Upper lobe of right lung (tissue), 1 donor: ENCODE data around the gene SEMA3B. TPM values are rescaled to one million over a fixed set of nuclear protein-coding genes. Genes with fewer than 3 reads are reported as not detected.
"Not testable (repeated sequence)": the region's sequence is repeated elsewhere in the genome, so short reads cannot be mapped to it uniquely, and the experiment has no call there.

Experiments used
- ATAC-seq: fragments of 200-7000 bp; cut with Tn5 transposase; one replicate; pipeline ENCODE4 v1.9.1; 2020; ENCODE audit warnings: mild to moderate bottlenecking, moderate library complexity
- DNase-seq: peaks from one replicate; pipeline ENCODE4 v3.0.0-alpha.2; 2020
- H3K27ac ChIP-seq: fragments of 200-600 bp; one replicate; pipeline ENCODE4 v1.8.0; 2022
- H3K27me3 ChIP-seq: fragments of 200-600 bp; one replicate; pipeline ENCODE4 v1.8.0; 2022; ENCODE audit warnings: mild to moderate bottlenecking
- H3K36me3 ChIP-seq: fragments of 200-600 bp; one replicate; pipeline ENCODE4 v1.8.0; 2022
- H3K4me1 ChIP-seq: fragments of 200-600 bp; one replicate; pipeline ENCODE4 v1.8.0; 2022
- H3K4me3 ChIP-seq: fragments of 200-600 bp; one replicate; pipeline ENCODE4 v1.8.0; 2022; ENCODE audit warnings: mild to moderate bottlenecking
- H3K9me3 ChIP-seq: fragments of 200-600 bp; one replicate; pipeline ENCODE4 v1.8.0; 2022
- CTCF ChIP-seq: fragments of 200-600 bp; IDR thresholded peaks from one replicate; pipeline ENCODE4 v1.8.0; 2022; ENCODE audit warnings: antibody characterized with exemption
- intact Hi-C: fragments of 100-400 bp; cut with DNase I; formaldehyde crosslinking; loops from one replicate; pipeline ENCODE4 v1.11.0; 2022
- total RNA-seq: library from RNA; stranded (reverse); fragmentation: NEBNext Ultra II Directional; extraction: Animal tissue kit (Norgen Biotek cat#: 25700); gene quantifications from one replicate; pipeline ENCODE4 v1.2.1, GENCODE V29; 2021
- donor health status: DM: no; HTN: yes; CAD: no; lungs with severe emphysema.

Gene SEMA3B
- total RNA-seq, 1 donor from 2014 or later = 120 TPM

- DNase-seq = no peak
- H3K27ac ChIP-seq = no peak overlapping the region
- no peak overlapping the region for H3K4me3 ChIP-seq
- ATAC-seq = no peak
- TF ChIP-seq CTCF = no peak
- H3K9me3 ChIP-seq = no peaks in the 10 kb centered on the region
- peaks cover 21% of the 10 kb centered on the region for H3K4me1 ChIP-seq
- no peaks in the 10 kb centered on the region for H3K36me3 ChIP-seq
- intact Hi-C loops = no loop called here
- peaks cover 7% of the 10 kb centered on the region for H3K27me3 ChIP-seq
These were observed 7.8 kb downstream of the SEMA3B start for GRCh38 chr3:50276762-50277101.

GRCh38 chr3:50278123-50278879 is 9.4 kb downstream of the SEMA3B start:
- DNase-seq (no peak), ATAC-seq (no peak)
- peaks cover 7% of the 10 kb centered on the region for H3K27me3 ChIP-seq
- no peak overlapping the region for H3K27ac ChIP-seq
- H3K9me3 ChIP-seq = no peaks in the 10 kb centered on the region
- H3K4me3 ChIP-seq = no peak overlapping the region
- peaks cover 14% of the 10 kb centered on the region for H3K4me1 ChIP-seq
- intact Hi-C loops = no loop called here
- TF ChIP-seq CTCF = no peak
- H3K36me3 ChIP-seq = no peaks in the 10 kb centered on the region

GRCh38 chr3:50278880-50279224 is 9.9 kb downstream of the SEMA3B start, which contains the start of gene LSMEM2:
Gene LSMEM2 (plus strand): TSS chr3:50279087. CDS start chr3:50279114, 27 bp downstream.
- Histone ChIP-seq H3K9me3 (no peaks in the 10 kb centered on the region), H3K36me3 (no peaks in the 10 kb centered on the region), H3K4me3 (no peak within 1 kb of the TSS), H3K27ac (no peak within 1 kb of the TSS), H3K4me1 (peaks cover 9% of the 10 kb centered on the region), H3K27me3 (peaks cover 7% of the 10 kb centered on the region)
- TF ChIP-seq CTCF = no peak
- DNase-seq = no peak
- no peak for ATAC-seq
- intact Hi-C loops = no loop called here

- no peak for TF ChIP-seq CTCF
- Histone ChIP-seq H3K4me3 (no peak overlapping the region), H3K36me3 (no peaks in the 10 kb centered on the region), H3K4me1 (peaks cover 4% of the 10 kb centered on the region), H3K9me3 (no peaks in the 10 kb centered on the region), H3K27me3 (peaks cover 6% of the 10 kb centered on the region), H3K27ac (no peak overlapping the region)
- DNase-seq (no peak), ATAC-seq (peak; percentile 2)
- intact Hi-C loops = no loop called here
These were observed 10.5 kb downstream of the SEMA3B start for GRCh38 chr3:50279255-50280016.

GRCh38 chr3:50284121-50284520 is 15.2 kb downstream of the SEMA3B start:
- peaks cover 18% of the 10 kb centered on the region for H3K36me3 ChIP-seq
- H3K4me3 ChIP-seq, DNase-seq, H3K27ac ChIP-seq, H3K27me3 ChIP-seq, H3K4me1 ChIP-seq, H3K9me3 ChIP-seq, ATAC-seq, intact Hi-C loops: not testable (repeated sequence)
